Mesothelial cell of epicardium (in vitro differentiated cells): ENCODE measurements around the gene NPHP4. TPM values are rescaled to one million over a fixed set of nuclear protein-coding genes. Genes with fewer than 3 reads are reported as not detected.

Experiments
- DNase-seq, 2 experiments: peaks; one replicate each; pipeline ENCODE4 v3.0.0; 2021; ENCODE audit warnings: low spot score in 2 of 2; ENCODE audit not compliant: unreplicated experiment in 2 of 2
- H3K27ac Mint-ChIP-seq: 2 replicates; pipeline ENCODE4 v1.8.0; 2021; ENCODE audit warnings: mixed read lengths
- H3K27me3 Mint-ChIP-seq: 2 replicates; pipeline ENCODE4 v1.8.0; 2021; ENCODE audit warnings: low read depth, mixed read lengths
- H3K36me3 Mint-ChIP-seq: 2 replicates; pipeline ENCODE4 v1.8.0; 2021; ENCODE audit warnings: mixed read lengths
- H3K4me1 Mint-ChIP-seq: 2 replicates; pipeline ENCODE4 v1.8.0; 2021; ENCODE audit warnings: mixed read lengths
- H3K4me3 Mint-ChIP-seq: 2 replicates; pipeline ENCODE4 v1.8.0; 2021; ENCODE audit warnings: mild to moderate bottlenecking, moderate library complexity, mixed read lengths
- H3K9me3 Mint-ChIP-seq: 2 replicates; pipeline ENCODE4 v1.8.0; 2021; ENCODE audit warnings: mixed read lengths
- CTCF ChIP-seq: fragments of 200-600 bp; sonication (generic); IDR thresholded peaks from one replicate; pipeline ENCODE4 v1.5.0; 2021; ENCODE audit warnings: antibody characterized with exemption; ENCODE audit not compliant: unreplicated experiment
- total RNA-seq: library from RNA; stranded (reverse); gene quantifications from 3 replicates; pipeline ENCODE4 v1.2.1, GENCODE V29; 2021

The NPHP4 gene
- total RNA-seq, 1 donor from 2014 or later: 16.4 TPM

- Mint-ChIP-seq H3K4me1 (no peaks in the 10 kb centered on the region), H3K36me3 (peaks cover 28% of the 10 kb centered on the region), H3K27ac (no peak overlapping the region), H3K27me3 (no peaks in the 10 kb centered on the region), H3K4me3 (no peak overlapping the region), H3K9me3 (no peaks in the 10 kb centered on the region)
- no peak for DNase-seq
- no peak for TF ChIP-seq CTCF
Observed at GRCh38 chr1:5955479-5955977, 36.7 kb downstream of the NPHP4 start.

- no peaks in the 10 kb centered on the region for H3K4me1 Mint-ChIP-seq
- no peaks in the 10 kb centered on the region for H3K27me3 Mint-ChIP-seq
- H3K4me3 Mint-ChIP-seq: no peak overlapping the region
- H3K36me3 Mint-ChIP-seq: peaks cover 27% of the 10 kb centered on the region
- TF ChIP-seq CTCF: no peak
- no peak for DNase-seq
- H3K9me3 Mint-ChIP-seq: no peaks in the 10 kb centered on the region
- no peak overlapping the region for H3K27ac Mint-ChIP-seq
Observed at GRCh38 chr1:5954964-5955363, 37.3 kb downstream of the NPHP4 start.

- no peak overlapping the region for H3K4me3 Mint-ChIP-seq
- no peaks in the 10 kb centered on the region for H3K4me1 Mint-ChIP-seq
- H3K27ac Mint-ChIP-seq: no peak overlapping the region
- peak in 1 of 2 experiments; percentile 3 for DNase-seq
- H3K36me3 Mint-ChIP-seq: peaks cover 20% of the 10 kb centered on the region
- TF ChIP-seq CTCF: no peak
- no peaks in the 10 kb centered on the region for H3K9me3 Mint-ChIP-seq
- H3K27me3 Mint-ChIP-seq: no peaks in the 10 kb centered on the region
Observed at GRCh38 chr1:5953386-5953785, 38.8 kb downstream of the NPHP4 start.

- Mint-ChIP-seq H3K4me1 (no peaks in the 10 kb centered on the region), H3K27me3 (no peaks in the 10 kb centered on the region), H3K36me3 (peaks cover 17% of the 10 kb centered on the region), H3K9me3 (no peaks in the 10 kb centered on the region), H3K27ac (no peak overlapping the region), H3K4me3 (no peak overlapping the region)
- DNase-seq: no peak
- no peak for TF ChIP-seq CTCF
Observed at GRCh38 chr1:5951846-5952410, 40.3 kb downstream of the NPHP4 start.

GRCh38 chr1:5950994-5951785 lies 41.0 kb downstream of the NPHP4 start:
- no peak for TF ChIP-seq CTCF
- peaks cover 18% of the 10 kb centered on the region for H3K36me3 Mint-ChIP-seq
- H3K4me3 Mint-ChIP-seq: no peak overlapping the region
- no peak for DNase-seq
- no peaks in the 10 kb centered on the region for H3K4me1 Mint-ChIP-seq
- H3K27me3 Mint-ChIP-seq: no peaks in the 10 kb centered on the region
- no peak overlapping the region for H3K27ac Mint-ChIP-seq
- H3K9me3 Mint-ChIP-seq: no peaks in the 10 kb centered on the region
